Memory B cell (primary cell): ENCODE measurements around the gene TTC13.
"Not testable (repeated sequence)": the region's sequence is repeated elsewhere in the genome, so short reads cannot be mapped to it uniquely, and the experiment has no call there.

Experiments used
- ATAC-seq: fragments of 150-1000 bp; cut with Tn5 transposase; 2 replicates; pipeline ENCODE4 v1.10.0; 2021; ENCODE audit warnings: low read depth, mild to moderate bottlenecking, moderate library complexity
- DNase-seq, 2 donors: peaks; one replicate each; pipeline ENCODE4 v3.0.0; 2022; ENCODE audit warnings: low spot score in 2 of 2
- H3K27ac Mint-ChIP-seq: one replicate; pipeline ENCODE4 v1.8.0; 2022; ENCODE audit warnings: mild to moderate bottlenecking, moderate library complexity, mixed read lengths
- H3K27me3 Mint-ChIP-seq: one replicate; pipeline ENCODE4 v1.8.0; 2022; ENCODE audit warnings: mixed read lengths
- H3K36me3 Mint-ChIP-seq: one replicate; pipeline ENCODE4 v1.8.0; 2022; ENCODE audit warnings: mild to moderate bottlenecking, mixed read lengths
- H3K4me1 Mint-ChIP-seq: one replicate; pipeline ENCODE4 v1.8.0; 2022; ENCODE audit warnings: mixed read lengths
- H3K4me3 Mint-ChIP-seq: one replicate; pipeline ENCODE4 v1.8.0; 2022; ENCODE audit warnings: mild to moderate bottlenecking, moderate library complexity, mixed read lengths
- H3K9me3 Mint-ChIP-seq: one replicate; pipeline ENCODE4 v1.8.0; 2022; ENCODE audit warnings: mixed read lengths

TTC13 gene

GRCh38 chr1:231013391-231014015 is 34.8 kb upstream of the TTC13 start:
- Mint-ChIP-seq H3K4me3 (no peak overlapping the region), H3K4me1 (no peaks in the 10 kb centered on the region), H3K27ac (no peak overlapping the region), H3K27me3 (no peaks in the 10 kb centered on the region), H3K9me3 (no peaks in the 10 kb centered on the region), H3K36me3 (peaks cover 3% of the 10 kb centered on the region)
- DNase-seq (no peak), ATAC-seq (no peak)

- ATAC-seq (no peak), DNase-seq (no peak)
- H3K27ac Mint-ChIP-seq = no peak overlapping the region
- H3K4me1 Mint-ChIP-seq = no peaks in the 10 kb centered on the region
- peaks cover 3% of the 10 kb centered on the region for H3K36me3 Mint-ChIP-seq
- no peak overlapping the region for H3K4me3 Mint-ChIP-seq
- H3K9me3 Mint-ChIP-seq = peaks cover 4% of the 10 kb centered on the region
- H3K27me3 Mint-ChIP-seq = no peaks in the 10 kb centered on the region
These were observed 33.3 kb upstream of the TTC13 start for GRCh38 chr1:231011963-231012362.

GRCh38 chr1:231011360-231011759 is 32.7 kb upstream of the TTC13 start:
- H3K4me1 Mint-ChIP-seq = no peaks in the 10 kb centered on the region
- DNase-seq = no peak
- peaks cover 3% of the 10 kb centered on the region for H3K36me3 Mint-ChIP-seq
- H3K9me3 Mint-ChIP-seq = peaks cover 7% of the 10 kb centered on the region
- H3K4me3 Mint-ChIP-seq = no peak overlapping the region
- ATAC-seq = no peak
- H3K27me3 Mint-ChIP-seq = no peaks in the 10 kb centered on the region
- H3K27ac Mint-ChIP-seq = no peak overlapping the region

GRCh38 chr1:231007535-231007934 is 28.9 kb upstream of the TTC13 start:
- not testable (repeated sequence) for H3K4me3 Mint-ChIP-seq, H3K27me3 Mint-ChIP-seq, ATAC-seq, H3K4me1 Mint-ChIP-seq, H3K27ac Mint-ChIP-seq, DNase-seq
- peaks cover 13% of the 10 kb centered on the region for H3K36me3 Mint-ChIP-seq
- peaks cover 34% of the 10 kb centered on the region for H3K9me3 Mint-ChIP-seq

GRCh38 chr1:231001892-231002291 is 23.2 kb upstream of the TTC13 start:
- no peak for ATAC-seq
- Mint-ChIP-seq H3K27ac (no peak overlapping the region), H3K36me3 (peaks cover 31% of the 10 kb centered on the region)

GRCh38 chr1:231000639-231001038 is 22.0 kb upstream of the TTC13 start:
- Mint-ChIP-seq H3K27me3 (no peaks in the 10 kb centered on the region), H3K27ac (no peak overlapping the region), H3K36me3 (peaks cover 36% of the 10 kb centered on the region), H3K4me3 (no peak overlapping the region), H3K4me1 (no peaks in the 10 kb centered on the region), H3K9me3 (peaks cover 22% of the 10 kb centered on the region)
- DNase-seq (no peak), ATAC-seq (no peak)

More at GRCh38 chr1:231001892-231002291, 23.2 kb upstream of the TTC13 start:
- H3K4me1 Mint-ChIP-seq = no peaks in the 10 kb centered on the region
- H3K4me3 Mint-ChIP-seq = no peak overlapping the region
- H3K27me3 Mint-ChIP-seq = no peaks in the 10 kb centered on the region
- H3K9me3 Mint-ChIP-seq = peaks cover 30% of the 10 kb centered on the region
- no peak for DNase-seq

- DNase-seq = no peak
- no peak for ATAC-seq
- Mint-ChIP-seq H3K4me3 (no peak overlapping the region), H3K27me3 (no peaks in the 10 kb centered on the region), H3K27ac (no peak overlapping the region), H3K4me1 (no peaks in the 10 kb centered on the region), H3K36me3 (peaks cover 33% of the 10 kb centered on the region), H3K9me3 (peaks cover 17% of the 10 kb centered on the region)
These were observed 21.5 kb upstream of the TTC13 start for GRCh38 chr1:231000201-231000600.

GRCh38 chr1:230994860-230995259 is 16.2 kb upstream of the TTC13 start:
- ATAC-seq (no peak), DNase-seq (no peak)
- H3K4me3 Mint-ChIP-seq = no peak overlapping the region
- H3K4me1 Mint-ChIP-seq = peaks cover 3% of the 10 kb centered on the region
- no peaks in the 10 kb centered on the region for H3K27me3 Mint-ChIP-seq
- H3K9me3 Mint-ChIP-seq = no peaks in the 10 kb centered on the region
- peaks cover 37% of the 10 kb centered on the region for H3K36me3 Mint-ChIP-seq
- no peak overlapping the region for H3K27ac Mint-ChIP-seq

GRCh38 chr1:230992100-230992774 is 13.6 kb upstream of the TTC13 start:
- Mint-ChIP-seq H3K27me3 (no peaks in the 10 kb centered on the region), H3K4me1 (peaks cover 3% of the 10 kb centered on the region), H3K36me3 (peaks cover 29% of the 10 kb centered on the region), H3K4me3 (no peak overlapping the region), H3K27ac (no peak overlapping the region), H3K9me3 (no peaks in the 10 kb centered on the region)
- no peak for ATAC-seq
- DNase-seq = no peak

GRCh38 chr1:230987448-230987847 is 8.8 kb upstream of the TTC13 start:
- Mint-ChIP-seq H3K4me1 (peaks cover 12% of the 10 kb centered on the region), H3K36me3 (peaks cover 27% of the 10 kb centered on the region), H3K27ac (no peak overlapping the region), H3K27me3 (no peaks in the 10 kb centered on the region), H3K9me3 (no peaks in the 10 kb centered on the region), H3K4me3 (no peak overlapping the region)
- ATAC-seq (no peak), DNase-seq (no peak)

- DNase-seq = no peak
- no peak overlapping the region for H3K4me3 Mint-ChIP-seq
- peaks cover 12% of the 10 kb centered on the region for H3K4me1 Mint-ChIP-seq
- no peaks in the 10 kb centered on the region for H3K27me3 Mint-ChIP-seq
- no peak for ATAC-seq
- H3K27ac Mint-ChIP-seq = no peak overlapping the region
- peaks cover 23% of the 10 kb centered on the region for H3K36me3 Mint-ChIP-seq
- no peaks in the 10 kb centered on the region for H3K9me3 Mint-ChIP-seq
These were observed 8.3 kb upstream of the TTC13 start for GRCh38 chr1:230986976-230987375.

- peaks cover 10% of the 10 kb centered on the region for H3K4me1 Mint-ChIP-seq
- ATAC-seq (no peak), DNase-seq (no peak)
These were observed 7.0 kb upstream of the TTC13 start for GRCh38 chr1:230985711-230986110.

GRCh38 chr1:230984622-230985515 is 6.2 kb upstream of the TTC13 start:
- H3K27me3 Mint-ChIP-seq, H3K27ac Mint-ChIP-seq, ATAC-seq, H3K4me3 Mint-ChIP-seq, H3K4me1 Mint-ChIP-seq, H3K9me3 Mint-ChIP-seq, DNase-seq: not testable (repeated sequence)
- peaks cover 13% of the 10 kb centered on the region for H3K36me3 Mint-ChIP-seq

More at GRCh38 chr1:230985711-230986110, 7.0 kb upstream of the TTC13 start:
- Mint-ChIP-seq H3K27ac (no peak overlapping the region), H3K27me3 (no peaks in the 10 kb centered on the region), H3K4me3 (no peak overlapping the region), H3K9me3 (no peaks in the 10 kb centered on the region), H3K36me3 (peaks cover 16% of the 10 kb centered on the region)

- Mint-ChIP-seq H3K4me3 (no peak overlapping the region), H3K27me3 (no peaks in the 10 kb centered on the region), H3K27ac (no peak overlapping the region), H3K36me3 (peaks cover 10% of the 10 kb centered on the region), H3K4me1 (peaks cover 12% of the 10 kb centered on the region), H3K9me3 (no peaks in the 10 kb centered on the region)
- DNase-seq (no peak), ATAC-seq (no peak)
These were observed 5.2 kb upstream of the TTC13 start for GRCh38 chr1:230983811-230984210.
